ENCODE measurements around the gene FAM120A.

Gene FAM120A

GRCh38 chr9:93471124-93471523 is 19.6 kb downstream of the FAM120A start:
- Histone ChIP-seq H3K36me3 (replicated peaks) (peaks cover 30% of the 10 kb centered on the region), H3K4me3 (no peak overlapping the region), H3K9me3 (no peaks in the 10 kb centered on the region), H3K4me1 (peaks cover 42% of the 10 kb centered on the region), H3K27me3 (ENCODE audit: low read depth) (no peaks in the 10 kb centered on the region)
- DNase-seq (ENCODE audit: low spot score in 2 of 2): no peak
- in situ Hi-C loops (cut with MboI; ENCODE audit: low sequenced_read_pairs): no loop called here

GRCh38 chr9:93473411-93473810 is 21.9 kb downstream of the FAM120A start:
- no peaks in the 10 kb centered on the region for H3K27me3 ChIP-seq (ENCODE audit: low read depth)
- peaks cover 36% of the 10 kb centered on the region for H3K36me3 ChIP-seq (replicated peaks)
- H3K9me3 ChIP-seq: no peaks in the 10 kb centered on the region
- H3K4me3 ChIP-seq: no peak overlapping the region
- DNase-seq (ENCODE audit: low spot score in 2 of 2): no peak
- H3K4me1 ChIP-seq: peaks cover 21% of the 10 kb centered on the region
- in situ Hi-C loops (cut with MboI; ENCODE audit: low sequenced_read_pairs): no loop called here

- Histone ChIP-seq H3K9me3 (no peaks in the 10 kb centered on the region), H3K4me3 (no peak overlapping the region), H3K4me1 (peaks cover 10% of the 10 kb centered on the region), H3K27me3 (ENCODE audit: low read depth) (no peaks in the 10 kb centered on the region), H3K36me3 (replicated peaks) (peaks cover 39% of the 10 kb centered on the region)
- in situ Hi-C loops (cut with MboI; ENCODE audit: low sequenced_read_pairs): no loop called here
- DNase-seq (ENCODE audit: low spot score in 2 of 2): no peak
These were observed 23.6 kb downstream of the FAM120A start for GRCh38 chr9:93475108-93475507.

GRCh38 chr9:93475856-93476255 is 24.4 kb downstream of the FAM120A start:
- Histone ChIP-seq H3K36me3 (replicated peaks) (peaks cover 40% of the 10 kb centered on the region), H3K27me3 (ENCODE audit: low read depth) (no peaks in the 10 kb centered on the region), H3K4me3 (no peak overlapping the region), H3K4me1 (peaks cover 10% of the 10 kb centered on the region), H3K9me3 (no peaks in the 10 kb centered on the region)
- no peak for DNase-seq (ENCODE audit: low spot score in 2 of 2)
- in situ Hi-C loops (cut with MboI; ENCODE audit: low sequenced_read_pairs): no loop called here

- Histone ChIP-seq H3K9me3 (no peaks in the 10 kb centered on the region), H3K27me3 (ENCODE audit: low read depth) (no peaks in the 10 kb centered on the region), H3K4me3 (no peak overlapping the region), H3K4me1 (peaks cover 10% of the 10 kb centered on the region), H3K36me3 (replicated peaks) (peaks cover 32% of the 10 kb centered on the region)
- in situ Hi-C loops (cut with MboI; ENCODE audit: low sequenced_read_pairs): no loop called here
- no peak for DNase-seq (ENCODE audit: low spot score in 2 of 2)
These were observed 25.4 kb downstream of the FAM120A start for GRCh38 chr9:93476924-93477323.

- H3K9me3 ChIP-seq: no peaks in the 10 kb centered on the region
- H3K36me3 ChIP-seq (replicated peaks): peaks cover 32% of the 10 kb centered on the region
- no peak overlapping the region for H3K4me3 ChIP-seq
- no peaks in the 10 kb centered on the region for H3K27me3 ChIP-seq (ENCODE audit: low read depth)
- in situ Hi-C loops (cut with MboI; ENCODE audit: low sequenced_read_pairs): no loop called here
- no peak for DNase-seq (ENCODE audit: low spot score in 2 of 2)
- peaks cover 10% of the 10 kb centered on the region for H3K4me1 ChIP-seq
These were observed 25.9 kb downstream of the FAM120A start for GRCh38 chr9:93477397-93477796.

GRCh38 chr9:93479726-93480125 is 28.2 kb downstream of the FAM120A start:
- no peaks in the 10 kb centered on the region for H3K9me3 ChIP-seq
- peaks cover 10% of the 10 kb centered on the region for H3K4me1 ChIP-seq
- no peak overlapping the region for H3K4me3 ChIP-seq
- no peaks in the 10 kb centered on the region for H3K27me3 ChIP-seq (ENCODE audit: low read depth)
- no peak for DNase-seq (ENCODE audit: low spot score in 2 of 2)
- in situ Hi-C loops (cut with MboI; ENCODE audit: low sequenced_read_pairs): no loop called here
- peaks cover 28% of the 10 kb centered on the region for H3K36me3 ChIP-seq (replicated peaks)

- in situ Hi-C loops (cut with MboI; ENCODE audit: low sequenced_read_pairs): no loop called here
- no peaks in the 10 kb centered on the region for H3K9me3 ChIP-seq
- peaks cover 7% of the 10 kb centered on the region for H3K4me1 ChIP-seq
- no peak for DNase-seq (ENCODE audit: low spot score in 2 of 2)
- H3K4me3 ChIP-seq: no peak overlapping the region
- no peaks in the 10 kb centered on the region for H3K27me3 ChIP-seq (ENCODE audit: low read depth)
- peaks cover 27% of the 10 kb centered on the region for H3K36me3 ChIP-seq (replicated peaks)
These were observed 28.8 kb downstream of the FAM120A start for GRCh38 chr9:93480262-93480661.

GRCh38 chr9:93480728-93481324 is 29.3 kb downstream of the FAM120A start:
- no peak overlapping the region for H3K4me3 ChIP-seq
- no peaks in the 10 kb centered on the region for H3K9me3 ChIP-seq
- peaks cover 25% of the 10 kb centered on the region for H3K36me3 ChIP-seq (replicated peaks)
- no peak for DNase-seq (ENCODE audit: low spot score in 2 of 2)
- peaks cover 3% of the 10 kb centered on the region for H3K4me1 ChIP-seq
- no peaks in the 10 kb centered on the region for H3K27me3 ChIP-seq (ENCODE audit: low read depth)
- in situ Hi-C loops (cut with MboI; ENCODE audit: low sequenced_read_pairs): no loop called here

- Histone ChIP-seq H3K36me3 (replicated peaks) (peaks cover 20% of the 10 kb centered on the region), H3K4me1 (no peaks in the 10 kb centered on the region), H3K27me3 (ENCODE audit: low read depth) (no peaks in the 10 kb centered on the region), H3K4me3 (no peak overlapping the region), H3K9me3 (no peaks in the 10 kb centered on the region)
- no peak for DNase-seq (ENCODE audit: low spot score in 2 of 2)
- in situ Hi-C loops (cut with MboI; ENCODE audit: low sequenced_read_pairs): no loop called here
These were observed 32.0 kb downstream of the FAM120A start for GRCh38 chr9:93483497-93483896.

- H3K9me3 ChIP-seq: no peaks in the 10 kb centered on the region
- H3K36me3 ChIP-seq (replicated peaks): peaks cover 25% of the 10 kb centered on the region
- in situ Hi-C loops (cut with MboI; ENCODE audit: low sequenced_read_pairs): no loop called here
- DNase-seq (ENCODE audit: low spot score in 2 of 2): no peak
- H3K4me1 ChIP-seq: no peaks in the 10 kb centered on the region
- no peaks in the 10 kb centered on the region for H3K27me3 ChIP-seq (ENCODE audit: low read depth)
- H3K4me3 ChIP-seq: no peak overlapping the region
These were observed 34.8 kb downstream of the FAM120A start for GRCh38 chr9:93486268-93486667.

- no peak overlapping the region for H3K4me3 ChIP-seq
- H3K4me1 ChIP-seq: no peaks in the 10 kb centered on the region
- no peak for DNase-seq (ENCODE audit: low spot score in 2 of 2)
- H3K9me3 ChIP-seq: no peaks in the 10 kb centered on the region
- in situ Hi-C loops (cut with MboI; ENCODE audit: low sequenced_read_pairs): no loop called here
- H3K36me3 ChIP-seq (replicated peaks): peaks cover 25% of the 10 kb centered on the region
- H3K27me3 ChIP-seq (ENCODE audit: low read depth): no peaks in the 10 kb centered on the region
These were observed 36.8 kb downstream of the FAM120A start for GRCh38 chr9:93488244-93488643.

GRCh38 chr9:93491593-93492232 is 40.2 kb downstream of the FAM120A start:
- H3K9me3 ChIP-seq: no peaks in the 10 kb centered on the region
- H3K4me3 ChIP-seq: no peak overlapping the region
- in situ Hi-C loops (cut with MboI; ENCODE audit: low sequenced_read_pairs): no loop called here
- no peaks in the 10 kb centered on the region for H3K4me1 ChIP-seq
- no peaks in the 10 kb centered on the region for H3K27me3 ChIP-seq (ENCODE audit: low read depth)
- peaks cover 35% of the 10 kb centered on the region for H3K36me3 ChIP-seq (replicated peaks)
- no peak for DNase-seq (ENCODE audit: low spot score in 2 of 2)

- no peaks in the 10 kb centered on the region for H3K4me1 ChIP-seq
- in situ Hi-C loops (cut with MboI; ENCODE audit: low sequenced_read_pairs): no loop called here
- peaks cover 39% of the 10 kb centered on the region for H3K36me3 ChIP-seq (replicated peaks)
- no peaks in the 10 kb centered on the region for H3K9me3 ChIP-seq
- no peaks in the 10 kb centered on the region for H3K27me3 ChIP-seq (ENCODE audit: low read depth)
- no peak for DNase-seq (ENCODE audit: low spot score in 2 of 2)
- H3K4me3 ChIP-seq: no peak overlapping the region
These were observed 40.8 kb downstream of the FAM120A start for GRCh38 chr9:93492327-93492726.

GRCh38 chr9:93493949-93494348 is 42.5 kb downstream of the FAM120A start:
- H3K4me3 ChIP-seq: no peak overlapping the region
- no peaks in the 10 kb centered on the region for H3K4me1 ChIP-seq
- H3K9me3 ChIP-seq: no peaks in the 10 kb centered on the region
- no peaks in the 10 kb centered on the region for H3K27me3 ChIP-seq (ENCODE audit: low read depth)
- no peak for DNase-seq (ENCODE audit: low spot score in 2 of 2)
- in situ Hi-C loops (cut with MboI; ENCODE audit: low sequenced_read_pairs): no loop called here
- H3K36me3 ChIP-seq (replicated peaks): peaks cover 54% of the 10 kb centered on the region
